ENCODE results near the gene TENM4.

The TENM4 gene

DNA sequence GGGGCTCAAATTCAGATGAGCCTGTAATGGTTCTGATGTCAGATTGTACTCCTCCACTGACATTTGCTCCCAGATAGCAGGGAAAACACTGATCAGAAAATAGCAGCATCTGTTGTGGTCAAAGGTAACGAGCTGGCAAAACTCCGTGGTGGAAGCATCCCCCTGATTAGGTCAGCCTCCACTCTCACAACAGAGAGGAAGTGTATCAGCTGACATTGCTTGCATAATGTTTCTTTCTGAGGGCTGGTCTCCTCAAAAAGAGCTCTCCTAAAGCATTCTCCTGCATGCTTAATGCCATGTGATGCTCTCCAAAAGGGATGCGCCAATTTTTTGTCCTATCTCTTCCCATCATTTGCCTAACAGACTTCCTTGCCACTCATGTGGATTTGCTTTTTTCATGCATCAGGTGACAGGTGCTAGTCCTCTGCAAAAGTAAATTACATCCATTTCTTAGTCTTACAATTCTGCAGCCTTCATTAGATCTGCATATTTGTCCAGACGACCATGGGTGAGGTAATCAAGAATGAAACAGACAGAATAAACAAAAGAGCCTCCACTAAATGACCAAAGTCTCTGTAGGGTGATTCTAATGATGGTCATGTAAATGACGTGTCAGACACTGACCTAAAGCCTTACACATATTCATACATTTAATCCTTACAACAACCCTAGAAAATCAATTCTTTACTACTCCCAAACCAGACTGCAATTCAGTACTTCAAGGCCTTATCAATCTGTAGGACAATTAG lies 6.4 kb upstream of the TENM4 start:
- no peak for DNase-seq (ENCODE audit: low spot score)

DNA sequence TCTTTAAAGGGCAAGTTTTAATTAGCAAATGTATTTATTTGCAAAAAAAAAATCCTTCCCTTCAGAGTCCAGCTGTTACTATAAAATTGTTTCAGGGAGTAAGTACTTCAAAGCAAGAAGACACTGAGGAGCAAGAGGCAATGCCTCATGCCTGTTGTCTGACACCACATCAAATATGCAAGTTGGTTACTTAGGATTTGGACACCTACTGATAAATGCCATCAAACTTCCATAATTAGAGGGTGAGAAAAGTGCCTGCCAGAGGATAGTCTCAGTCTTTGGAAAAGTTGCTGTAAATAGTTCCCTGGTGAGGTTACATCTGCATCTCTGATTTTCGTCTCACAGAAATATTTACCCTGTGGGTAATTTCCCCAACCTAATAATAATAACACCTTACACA lies 4.1 kb upstream of the TENM4 start:
- no peak for DNase-seq (ENCODE audit: low spot score)

DNA sequence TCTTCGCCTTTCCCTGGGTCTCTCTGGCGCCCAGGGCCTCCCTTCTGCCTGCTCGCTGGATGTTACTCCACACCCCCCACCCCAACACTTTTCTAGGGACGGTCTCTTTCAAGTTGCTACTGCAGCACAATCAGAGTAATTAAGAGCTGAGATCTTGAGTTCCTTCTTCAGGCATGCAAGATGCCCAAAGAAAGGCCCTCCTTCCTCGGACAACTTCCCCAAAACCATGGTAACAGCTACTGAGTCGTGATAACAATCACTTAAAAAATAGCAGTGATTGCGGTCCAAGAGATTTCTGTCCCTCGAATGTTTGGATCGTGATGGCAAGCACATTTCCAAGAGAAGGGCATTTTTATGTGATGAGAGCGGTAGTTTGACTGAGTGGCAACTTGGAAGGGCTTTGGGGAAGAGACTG lies 638 bp upstream of the TENM4 start:
- DNase-seq (ENCODE audit: low spot score) = peak; percentile 36

DNA sequence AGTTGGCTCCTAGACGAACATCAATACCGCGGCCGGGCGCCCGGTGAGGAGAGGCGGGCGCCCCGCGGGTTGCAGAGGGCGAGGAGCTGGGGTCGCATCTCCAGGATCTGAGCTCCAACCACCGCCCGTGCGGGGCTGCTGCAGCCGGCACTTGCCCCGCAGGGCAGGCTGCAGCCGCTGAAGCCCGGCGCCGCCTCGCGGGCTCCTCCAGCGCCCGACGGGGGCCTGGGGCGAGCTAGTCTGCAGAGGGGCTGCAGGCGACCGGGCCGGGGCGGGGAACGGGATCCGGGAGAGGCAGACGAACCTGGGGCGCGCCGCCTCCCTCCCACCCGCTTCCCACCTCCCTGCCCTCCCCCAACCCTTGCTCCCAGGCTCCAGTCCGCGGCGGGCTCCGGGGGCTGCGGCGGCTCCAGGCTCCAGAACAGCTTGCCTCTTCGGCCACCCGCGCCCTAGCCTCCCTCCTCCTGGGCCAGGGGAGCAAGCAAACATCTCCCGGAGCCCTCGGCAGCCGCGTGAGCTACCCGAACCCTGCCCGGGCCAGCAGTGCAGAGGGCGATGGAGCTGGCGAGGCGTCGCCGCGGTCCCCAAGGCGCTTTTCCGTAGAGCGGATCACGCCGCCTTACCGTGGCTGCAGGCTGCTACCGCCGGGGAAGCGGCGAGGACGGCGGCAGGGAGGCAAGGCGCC lies 802 bp downstream of the TENM4 start:
- DNase-seq (ENCODE audit: low spot score) = peak; percentile 28

DNA sequence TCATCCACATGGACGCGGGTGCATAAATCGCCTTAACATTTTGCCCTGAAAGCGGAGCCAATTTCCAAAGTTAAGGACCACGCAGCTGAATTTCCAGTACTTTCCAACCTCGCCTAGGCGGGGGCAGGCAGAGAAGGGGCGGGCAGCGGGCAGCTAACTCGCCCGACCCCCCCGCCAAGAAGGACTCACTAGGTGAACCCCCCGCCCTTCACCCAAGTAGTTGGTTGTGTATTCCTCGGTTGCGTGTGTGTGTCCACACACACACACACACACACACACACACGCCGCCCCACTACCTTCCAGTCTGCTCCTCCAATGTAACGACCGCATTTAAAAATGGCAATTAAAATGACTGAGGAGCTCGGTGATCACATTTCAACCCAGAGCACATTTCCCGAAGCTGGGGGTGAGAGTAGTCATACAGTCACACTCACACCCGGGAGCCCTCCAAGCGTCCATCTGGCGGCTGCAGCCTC lies 1.4 kb downstream of the TENM4 start:
- peak; percentile 39 for DNase-seq (ENCODE audit: low spot score)

DNA sequence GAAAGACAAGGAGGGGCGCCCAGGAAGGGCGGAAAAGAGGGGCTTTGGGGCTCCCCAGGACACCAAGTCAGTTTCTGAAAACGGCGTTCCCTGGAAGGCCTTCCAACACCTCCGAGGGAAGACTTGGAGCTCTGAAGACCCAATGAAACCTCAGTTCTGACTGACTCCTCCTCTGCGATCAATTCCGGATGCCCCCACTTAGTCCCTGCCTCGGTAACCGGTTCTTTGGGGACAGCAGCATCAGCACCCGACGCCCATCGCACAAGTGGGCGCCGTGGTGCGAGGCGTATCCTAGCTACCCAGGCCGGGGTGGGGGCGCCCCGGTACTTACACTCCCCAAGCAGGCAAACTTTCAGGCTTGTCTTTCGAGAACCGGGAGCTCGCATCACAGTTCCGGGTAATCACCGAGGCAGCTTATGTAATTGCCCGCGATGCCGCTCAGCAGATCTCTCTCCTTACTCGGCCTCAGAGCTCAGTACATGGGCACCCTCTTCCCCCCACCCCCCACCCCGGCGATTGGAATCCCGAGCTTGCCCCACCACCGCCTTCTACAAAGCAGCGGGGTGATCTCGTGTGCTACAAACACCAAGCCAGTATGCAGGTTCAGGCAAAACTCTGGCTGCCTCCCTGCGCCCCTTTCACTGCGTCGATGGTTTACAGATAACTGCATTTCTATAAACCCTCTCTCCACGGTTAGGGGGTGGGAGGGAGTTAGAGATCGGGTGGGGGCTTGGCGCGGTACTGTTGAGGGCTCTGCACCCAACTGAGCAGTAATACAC lies 2.0 kb downstream of the TENM4 start:
- DNase-seq (ENCODE audit: low spot score) = peak; percentile 40

DNA sequence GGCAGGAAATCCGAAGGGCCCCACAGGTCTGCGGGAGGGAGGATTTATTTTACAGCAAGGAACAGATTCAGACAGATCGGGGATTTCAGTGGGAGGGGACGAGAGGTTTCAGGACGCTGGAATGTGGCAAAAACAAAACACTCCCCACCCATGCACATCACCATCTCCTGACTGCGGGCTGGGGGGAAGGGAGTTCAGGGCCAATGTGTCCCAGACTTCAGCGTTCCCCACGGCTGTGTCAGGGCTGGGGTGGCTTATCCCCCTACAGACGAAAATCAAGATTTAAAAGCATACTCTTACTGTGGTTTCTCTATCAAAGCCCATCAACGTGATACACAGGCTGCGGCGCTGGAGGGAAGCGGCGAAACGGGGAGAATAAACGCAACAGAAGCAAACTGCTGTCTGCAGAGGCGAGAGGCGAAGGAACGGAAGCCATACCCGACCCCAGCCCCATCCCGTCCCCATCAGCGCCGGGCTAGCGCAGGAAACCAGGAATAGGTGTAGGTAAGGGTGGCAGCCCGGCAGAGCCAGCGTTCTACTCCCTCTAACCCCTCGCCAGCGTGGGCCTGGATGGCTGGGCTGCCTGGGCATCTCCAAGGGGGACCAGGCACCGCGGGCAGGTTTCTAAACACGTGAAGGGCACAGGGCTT lies 2.7 kb downstream of the TENM4 start:
- peak; percentile 67 for DNase-seq (ENCODE audit: low spot score)

DNA sequence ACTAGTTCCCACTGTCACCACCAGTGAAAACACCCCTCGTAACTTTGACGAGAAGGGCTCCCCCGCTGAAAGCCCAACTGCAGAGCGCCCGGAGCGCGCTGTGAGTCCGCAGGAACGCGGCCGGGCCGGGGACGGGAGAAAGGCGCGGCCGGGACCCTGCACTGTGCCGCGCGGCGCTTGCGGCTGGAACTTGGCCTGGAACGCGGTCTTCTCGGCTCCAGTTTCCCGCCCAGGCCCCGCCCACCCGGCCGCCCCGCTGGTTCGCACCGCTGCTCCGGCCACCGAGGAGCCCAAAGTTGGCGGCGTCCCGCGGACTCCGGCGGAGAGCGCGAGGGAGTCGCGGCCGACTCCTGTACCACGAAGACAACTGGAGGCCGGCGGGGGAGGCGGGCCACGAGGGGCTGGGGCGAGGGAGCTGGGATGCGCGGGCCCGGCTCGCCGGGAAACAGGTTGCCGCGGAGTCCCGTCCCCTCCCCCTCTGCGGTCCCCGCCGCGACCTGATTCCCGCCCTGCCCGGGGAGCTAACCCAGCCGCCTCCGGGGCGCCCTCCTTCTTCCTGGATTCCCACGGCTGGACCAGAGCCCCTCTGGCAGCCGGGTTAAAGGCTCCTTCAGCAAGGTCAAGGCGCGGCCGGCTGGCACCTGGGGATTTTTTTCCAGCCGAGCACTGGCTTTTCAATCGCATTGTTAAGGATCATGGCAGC lies 3.4 kb downstream of the TENM4 start:
- peak; percentile 88 for DNase-seq (ENCODE audit: low spot score)

DNA sequence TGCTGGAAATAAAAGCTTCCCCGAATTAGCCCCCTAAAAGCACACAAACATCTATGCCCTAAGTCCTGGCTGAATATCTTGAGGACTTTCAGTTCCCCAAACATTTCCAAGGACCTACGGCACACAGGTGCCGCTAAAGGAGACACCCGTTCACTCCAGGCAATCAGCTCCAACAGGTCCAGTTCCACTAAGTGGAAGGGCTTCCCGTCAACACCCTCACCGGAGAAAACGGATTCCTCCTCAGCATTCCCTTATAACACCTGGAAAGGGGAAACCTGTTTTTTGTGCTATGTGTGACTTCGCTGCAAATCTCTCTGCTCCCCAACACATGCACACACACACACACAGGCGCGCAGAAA lies 3.9 kb downstream of the TENM4 start:
- DNase-seq (ENCODE audit: low spot score) = no peak

DNA sequence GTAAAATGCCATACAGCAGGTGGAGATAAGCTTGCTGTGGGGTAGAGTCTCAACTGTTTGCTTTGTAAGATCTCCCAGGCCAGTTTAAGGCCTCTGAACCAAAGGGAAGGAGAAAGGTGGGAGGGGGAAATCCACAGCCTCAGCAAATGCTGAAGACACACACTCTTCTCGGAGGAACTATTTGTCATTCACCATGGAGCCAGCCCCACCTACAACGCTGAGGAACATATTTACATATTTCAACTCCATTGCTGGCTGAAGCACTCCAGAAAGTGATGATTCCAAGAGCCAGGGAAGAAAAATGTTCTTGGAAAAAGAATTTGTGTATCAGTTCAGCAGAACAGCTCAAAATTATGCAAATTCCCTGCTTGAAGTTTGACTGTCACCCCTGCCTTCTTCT lies 6.5 kb downstream of the TENM4 start:
- no peak for DNase-seq (ENCODE audit: low spot score)

DNA sequence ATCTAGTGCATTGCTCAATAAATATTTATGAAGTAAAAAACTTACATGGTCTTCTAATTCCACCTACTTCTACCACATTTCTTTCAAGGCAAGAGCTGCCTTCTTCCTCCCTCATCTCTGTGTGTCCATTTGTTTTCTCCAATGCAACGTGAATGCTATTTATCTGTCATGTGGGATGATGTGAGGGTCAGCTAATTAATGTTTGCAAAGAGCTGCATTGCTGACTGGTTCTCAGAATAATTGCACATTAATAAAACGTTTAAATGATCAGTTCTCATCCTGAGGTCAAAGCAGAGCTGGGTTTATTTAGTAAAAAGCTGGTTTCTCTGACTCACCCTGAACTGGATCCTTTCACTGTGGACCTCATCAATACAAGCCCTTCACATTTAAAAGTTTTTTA lies 8.7 kb downstream of the TENM4 start:
- DNase-seq (ENCODE audit: low spot score) = no peak

DNA sequence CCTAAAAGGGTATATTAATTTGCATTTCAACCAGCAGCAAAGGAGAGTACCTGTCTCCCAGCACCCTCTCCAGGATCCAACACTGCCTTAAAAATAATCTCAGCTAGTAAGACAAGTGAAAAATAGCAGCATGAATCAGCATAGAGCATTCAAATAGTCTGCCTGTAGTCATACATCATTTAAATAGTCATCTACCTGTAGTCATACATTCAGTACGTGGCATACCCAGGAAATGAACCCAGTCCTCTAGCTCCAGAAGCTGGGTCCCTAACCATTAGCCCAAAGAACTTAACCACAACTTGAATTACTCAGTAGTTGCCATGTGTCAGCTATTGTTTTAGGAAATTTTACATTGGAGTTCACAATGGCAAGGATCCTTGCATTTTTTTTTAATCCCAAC lies 9.3 kb downstream of the TENM4 start:
- DNase-seq (ENCODE audit: low spot score) = no peak

DNA sequence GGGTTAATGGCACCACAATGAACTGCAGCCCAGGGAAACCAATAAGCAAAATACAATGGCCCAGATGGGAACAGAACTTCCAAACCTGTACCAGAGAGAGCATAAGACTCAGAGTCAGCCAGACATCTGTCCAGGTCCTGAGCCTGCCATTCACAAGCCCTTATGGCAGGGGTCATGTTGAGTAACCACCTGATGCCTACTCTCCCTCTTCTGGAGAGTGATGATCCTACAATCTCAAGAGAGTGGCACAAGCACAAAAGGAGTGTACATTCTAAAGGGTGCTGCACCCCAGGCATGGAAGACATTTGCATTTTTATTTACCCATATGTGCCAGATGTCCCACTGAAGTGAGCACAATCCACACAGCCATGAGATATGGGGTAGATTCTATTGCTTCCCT lies 10.6 kb downstream of the TENM4 start:
- no peak for DNase-seq (ENCODE audit: low spot score)

DNA sequence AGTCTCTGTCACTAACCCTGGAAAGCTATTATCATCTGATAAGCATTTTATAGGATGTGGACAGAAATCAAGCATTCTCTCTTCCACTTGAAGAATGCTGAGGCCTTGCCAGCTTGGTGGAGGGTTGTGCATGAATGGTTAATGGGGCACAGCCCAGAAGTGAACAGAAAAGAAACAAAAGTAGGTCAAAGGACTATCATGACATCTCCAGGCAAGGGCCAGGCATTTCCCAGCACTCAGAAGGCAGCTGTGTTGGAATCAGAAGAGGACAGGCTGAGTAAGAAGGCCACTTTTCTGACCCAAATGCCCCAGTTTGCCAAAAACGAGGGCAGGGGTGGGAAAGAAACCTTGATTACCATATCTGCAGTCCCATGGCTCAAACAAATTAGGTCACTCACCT lies 12.4 kb downstream of the TENM4 start:
- DNase-seq (ENCODE audit: low spot score) = peak; percentile 36

DNA sequence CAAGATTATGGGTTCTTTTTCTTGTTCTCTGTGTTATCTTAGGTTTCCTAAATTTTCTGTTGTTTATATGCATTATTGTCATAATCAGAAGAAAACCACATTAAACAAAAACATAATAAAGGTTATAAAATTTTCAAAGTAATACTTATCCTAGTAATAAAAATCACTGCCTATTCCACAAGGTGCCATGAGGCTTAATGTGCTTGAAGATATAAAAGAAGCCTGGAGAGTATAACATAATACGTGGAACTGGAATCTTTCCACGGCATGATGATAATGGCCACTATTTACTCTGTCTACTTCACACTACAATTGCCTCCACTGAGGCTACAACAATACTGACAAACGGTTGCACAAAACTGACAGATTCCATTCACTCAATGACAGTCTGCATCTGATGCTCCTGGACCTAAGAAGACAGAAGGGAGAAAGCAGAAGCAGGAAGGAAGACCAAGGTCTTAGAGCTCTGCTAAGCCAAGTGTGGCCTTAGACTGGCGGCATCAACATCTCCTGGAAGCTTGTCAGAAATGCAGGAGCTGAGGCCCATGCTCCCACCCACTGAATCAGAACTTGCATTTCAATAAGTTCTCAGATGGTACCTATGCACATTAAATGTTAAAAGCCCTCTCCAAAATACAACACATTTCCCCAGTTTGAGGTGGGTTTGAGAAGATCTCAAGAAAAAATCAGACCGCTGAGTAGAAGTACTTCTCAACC lies 13.1 kb downstream of the TENM4 start:
- DNase-seq (ENCODE audit: low spot score) = no peak

DNA sequence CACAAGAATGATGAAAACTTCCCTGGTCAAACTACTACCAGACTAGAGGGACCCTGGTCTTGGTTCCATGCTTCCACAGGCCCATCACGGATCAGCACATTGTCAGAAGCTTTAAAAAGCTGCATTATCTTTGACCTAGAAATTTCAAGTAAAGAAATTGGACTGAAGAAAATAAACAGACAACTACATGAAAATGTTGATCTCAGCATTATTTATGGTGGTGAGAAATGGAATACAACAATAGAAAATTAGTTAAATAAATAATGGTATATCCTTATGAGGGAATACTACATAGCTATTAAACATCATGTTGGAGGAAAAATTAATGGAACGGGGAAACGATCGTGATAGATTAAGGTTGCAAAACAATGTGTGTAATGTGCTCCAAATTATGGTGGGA lies 13.7 kb downstream of the TENM4 start:
- no peak for DNase-seq (ENCODE audit: low spot score)

DNA sequence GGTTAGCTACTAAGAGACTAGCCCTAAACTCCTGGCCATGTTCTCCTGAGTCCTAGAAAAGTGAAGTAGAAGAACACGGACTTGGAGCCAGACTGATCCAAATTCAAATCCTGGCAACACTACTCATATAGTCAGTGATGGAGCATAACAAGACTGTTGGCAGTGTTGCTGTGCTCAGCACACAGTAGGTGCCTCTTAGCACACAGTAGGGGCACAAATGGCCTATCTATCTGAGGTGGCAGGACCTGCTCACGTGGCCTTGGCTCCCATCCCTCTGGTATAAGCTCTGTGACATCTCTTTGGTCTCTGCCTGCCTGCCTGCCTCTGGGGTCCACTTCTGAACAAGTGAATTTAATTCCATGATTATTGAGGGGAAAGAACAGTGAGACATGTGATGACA lies 15.4 kb downstream of the TENM4 start:
- DNase-seq (ENCODE audit: low spot score) = no peak

DNA sequence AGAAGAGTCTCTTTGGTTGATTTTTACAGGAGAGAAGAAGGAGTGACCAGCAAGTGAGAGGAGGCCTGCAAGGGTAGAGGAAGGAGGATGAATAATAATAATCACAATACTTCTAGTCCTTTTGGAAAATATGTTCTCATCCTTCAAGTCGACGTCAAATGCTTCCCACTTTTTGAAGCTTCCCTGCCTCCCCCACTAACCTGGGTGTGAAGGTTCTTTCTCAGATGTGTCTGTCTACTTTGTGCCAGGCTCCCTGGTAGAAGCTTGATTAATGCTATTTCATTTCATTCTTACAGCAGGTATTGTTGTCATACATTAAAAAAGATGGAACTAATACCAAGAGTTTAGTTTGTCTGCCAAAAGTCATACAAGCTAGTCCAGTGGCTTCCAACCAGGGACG lies 17.1 kb downstream of the TENM4 start:
- no peak for DNase-seq (ENCODE audit: low spot score)

DNA sequence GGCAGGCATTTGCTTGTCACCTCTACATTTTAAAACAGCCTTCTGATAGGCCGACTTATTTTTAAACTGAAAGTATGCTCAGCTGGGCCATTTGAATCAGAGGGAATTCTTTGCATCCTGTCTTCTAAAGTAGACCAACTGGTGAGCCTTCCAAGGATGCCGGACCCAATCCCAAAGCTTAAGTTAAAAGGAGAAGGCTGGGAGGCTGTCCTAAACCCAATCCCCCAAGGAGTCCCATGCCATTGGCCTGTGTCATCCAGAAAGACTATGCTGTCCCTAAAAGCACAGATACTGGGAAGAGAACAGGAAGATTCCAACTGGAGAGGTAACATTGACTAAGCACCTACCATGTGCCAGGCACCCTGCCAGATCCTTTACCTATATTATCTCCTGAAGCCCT lies 18.0 kb downstream of the TENM4 start:
- no peak for DNase-seq (ENCODE audit: low spot score)

DNA sequence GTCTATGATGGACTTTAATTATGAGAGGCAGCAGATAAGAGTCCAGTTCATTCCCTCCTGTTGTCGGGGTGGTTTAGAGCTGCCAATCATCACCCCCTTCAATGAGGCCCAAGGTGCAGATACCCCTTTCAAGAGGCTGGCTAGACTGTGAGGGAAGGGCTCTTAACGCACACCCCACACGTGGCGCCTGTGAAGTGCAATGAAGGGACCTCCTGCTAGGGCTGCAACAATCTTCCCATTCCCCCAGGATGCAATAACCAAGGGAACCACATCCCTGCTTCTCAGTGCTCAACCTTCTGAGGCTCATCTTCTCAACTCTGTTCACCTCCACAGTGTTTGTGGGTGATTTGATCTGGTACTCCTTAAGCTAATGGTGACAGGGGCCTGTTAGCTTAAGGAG lies 19.0 kb downstream of the TENM4 start:
- DNase-seq (ENCODE audit: low spot score) = no peak

DNA sequence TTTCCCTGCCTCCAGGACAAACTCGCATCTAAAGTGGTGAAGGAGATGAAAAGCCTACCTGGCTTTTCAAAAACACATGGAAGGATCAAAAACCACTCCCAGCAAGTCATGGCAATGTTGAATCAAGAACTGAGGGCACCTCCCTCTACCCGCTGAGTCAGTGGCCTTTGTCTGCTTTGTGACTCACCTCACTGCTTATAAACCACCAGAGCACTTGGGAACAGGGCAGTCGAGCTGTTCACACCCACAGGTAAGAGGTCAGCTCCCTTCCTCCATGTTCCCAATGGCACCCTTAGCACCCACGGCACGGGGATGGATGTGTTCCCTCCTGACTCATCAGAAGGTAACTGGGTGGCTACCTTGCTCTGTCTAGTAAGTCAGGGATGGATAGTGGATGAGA lies 21.7 kb downstream of the TENM4 start:
- peak; percentile 73 for DNase-seq (ENCODE audit: low spot score)
